Lower leg skin (tissue), 4 donors: ENCODE measurements around the gene CTXND1. TPM values are rescaled to one million over a fixed set of nuclear protein-coding genes. Genes with fewer than 3 reads are reported as not detected.

Experiments
- DNase-seq, 2 donors: peaks; one replicate each; pipeline ENCODE4 v3.0.0-alpha.2; 2019; ENCODE audit warnings: low spot score in 2 of 2
- H3K4me3 ChIP-seq: fragments of 200-600 bp; sonication (generic); 2 replicates; pipeline ENCODE4 v1.5.1; 2017; ENCODE audit warnings: mild to moderate bottlenecking, low read depth; ENCODE audit not compliant: poor library complexity, severe bottlenecking
- CTCF ChIP-seq, 3 donors: fragments of 450-650 bp; IDR thresholded peaks; one replicate each; pipeline ENCODE4 v1.5.1; 2016; ENCODE audit warnings: antibody characterized with exemption in 3 of 3, mild to moderate bottlenecking in 3 of 3, moderate library complexity in 2 of 3
- POLR2A ChIP-seq, 2 donors: fragments of 450-650 bp; IDR thresholded peaks; one replicate each; pipeline ENCODE4 v1.6.1; 2016 to 2017; ENCODE audit warnings: antibody characterized with exemption in 2 of 2, mild to moderate bottlenecking in 1 of 2, moderate library complexity in 1 of 2
- WGBS, 2 donors: methylation state at CpG; one replicate each; pipeline ENCODE4 v1.1.5; 2018; 5-methylcytosine and 5-hydroxymethylcytosine counted together
- intact Hi-C: fragments of 100-400 bp; cut with DNase I; formaldehyde crosslinking; loops from one replicate; pipeline ENCODE4 v1.15.0; 2023; ENCODE audit warnings: low total_unique reads
- total RNA-seq, 4 donors: library from RNA; depleted of rRNA; stranded (reverse); fragments of >200 nt; gene quantifications; one replicate each; pipeline ENCODE4 v1.1.0, GENCODE V29; 2016

The CTXND1 gene
- total RNA-seq, 4 donors from 2014 or later: 0.04 to 0.56 (median 0.34) TPM

- H3K4me3 ChIP-seq: no peak overlapping the region
- WGBS, 2 donors: 88 to 93% methylated on average over 6 of the region's 6 CpGs
- intact Hi-C loops: no loop called here
- TF ChIP-seq CTCF (IDR thresholded peaks at IDR 0.05) (no peak), POLR2A (IDR thresholded peaks at IDR 0.05) (no peak)
- DNase-seq: peak in 1 of 2 donors; percentile 42
Observed at GRCh38 chr15:80161468-80162016, 90.5 kb downstream of the CTXND1 start.

- DNase-seq: peak in 1 of 2 donors; percentile 64
Observed at GRCh38 chr15:80160570-80161156, 91.3 kb downstream of the CTXND1 start.

GRCh38 chr15:80159811-80160569 is 92.0 kb downstream of the CTXND1 start:
- no peak for DNase-seq
- 87 to 90% methylated on average over 9 to 12 of the region's 12 CpGs for WGBS, 2 donors
- TF ChIP-seq POLR2A (IDR thresholded peaks at IDR 0.05) (no peak), CTCF (IDR thresholded peaks at IDR 0.05) (no peak)
- intact Hi-C loops: no loop called here
- H3K4me3 ChIP-seq: no peak overlapping the region

More at GRCh38 chr15:80160570-80161156, 91.3 kb downstream of the CTXND1 start:
- peak in 1 of 3 donors; percentile 82 for TF ChIP-seq CTCF (IDR thresholded peaks at IDR 0.05)
- no peak for TF ChIP-seq POLR2A (IDR thresholded peaks at IDR 0.05)
- intact Hi-C loops: no loop called here
- WGBS, 2 donors: 61 to 66% methylated on average over 7 of the region's 7 CpGs
- H3K4me3 ChIP-seq: no peak overlapping the region

- WGBS, 2 donors: 96 to 97% methylated on average over 5 of the region's 5 CpGs
- intact Hi-C loops: no loop called here
- DNase-seq: no peak
- TF ChIP-seq CTCF (IDR thresholded peaks at IDR 0.05) (no peak), POLR2A (IDR thresholded peaks at IDR 0.05) (no peak)
- no peak overlapping the region for H3K4me3 ChIP-seq
Observed at GRCh38 chr15:80159301-80159700, 92.7 kb downstream of the CTXND1 start.

- intact Hi-C loops: no loop called here
- 88 to 94% methylated on average over 5 of the region's 5 CpGs for WGBS, 2 donors
- no peak overlapping the region for H3K4me3 ChIP-seq
- DNase-seq: no peak
- TF ChIP-seq POLR2A (IDR thresholded peaks at IDR 0.05) (no peak), CTCF (IDR thresholded peaks at IDR 0.05) (no peak)
Observed at GRCh38 chr15:80157215-80157614, 94.8 kb downstream of the CTXND1 start.
